ENCODE data around the gene HUWE1.

- TF ChIP-seq CTCF (IDR thresholded peaks at IDR 0.05) (no peak), POLR2A (IDR thresholded peaks at IDR 0.05) (no peak)
Observed at GRCh38 chrX:53558646-53559045, 127.9 kb downstream of the HUWE1 start.

All from testis (tissue), 2 donors.